HepG2 (cell line): ENCODE results near the gene PLCB1. TPM values are rescaled to one million over a fixed set of nuclear protein-coding genes. Genes with fewer than 3 reads are reported as not detected.

Experiments
- DMAP1 ChIP-seq: IDR thresholded peaks from 2 replicates; pipeline ENCODE4 v1.6.1; 2016
- EHMT2 ChIP-seq: fragments of 200-600 bp; sonication (generic); IDR thresholded peaks from 2 replicates; pipeline ENCODE4 v1.7.0; 2017; ENCODE audit warnings: antibody characterized with exemption, low read depth, low read length, borderline replicate concordance
- IRX3 ChIP-seq: sonication (generic); formaldehyde crosslinking; IDR thresholded peaks from 2 replicates; pipeline ENCODE4 v1.8.1; 2023; ENCODE audit warnings: mild to moderate bottlenecking, low read depth, missing genetic modification reagents, borderline replicate concordance
- KLF11 ChIP-seq: IDR thresholded peaks from 2 replicates; pipeline ENCODE4 v1.6.1; 2016; ENCODE audit warnings: missing compliant biosample characterization
- ZBTB3 ChIP-seq: sonication (generic); formaldehyde crosslinking; IDR thresholded peaks from 2 replicates; pipeline ENCODE4 v1.4.0; 2020; ENCODE audit warnings: low read depth, mild to moderate bottlenecking, moderate library complexity, missing genetic modification reagents, borderline replicate concordance
- ZNF644 ChIP-seq: IDR thresholded peaks from 2 replicates; pipeline ENCODE4 v1.6.1; 2016; ENCODE audit warnings: low read depth
- polyA plus RNA-seq, 8 experiments: library from polyadenylated mRNA; depleted of rRNA in 3 of 8; stranded (reverse) in 7 of 8; unstranded in 1 of 8; fragments of >200 nt; fragmentation: Illumina TruSeq in 4 of 8; extraction: Trizol in 4 of 8; gene quantifications; 2 replicates each; pipeline versions ENCODE4 v1.2.1 to v1.2.3, GENCODE V29; 2011 to 2016; ENCODE audit warnings: low read depth in 4 of 8, missing spikeins in 1 of 8, mixed read lengths in 1 of 8; ENCODE audit not compliant: insufficient read depth in 1 of 8
- total RNA-seq, 5 experiments: library from RNA; depleted of rRNA; stranded (reverse); fragments of >200 nt; fragmentation: Illumina TruSeq; extraction: Trizol; gene quantifications; 2 replicates each; pipeline ENCODE4 v1.2.3, GENCODE V29; 2016; ENCODE audit warnings: low read depth in 1 of 5
- TF ChIP-seq, protein P1 (sequence below): sonication (generic); formaldehyde crosslinking; IDR thresholded peaks from 2 replicates; pipeline ENCODE4 v1.8.0; 2022; ENCODE audit warnings: mild to moderate bottlenecking, missing genetic modification reagents, moderate library complexity
- TF ChIP-seq, protein P2 (sequence below): sonication (generic); formaldehyde crosslinking; IDR thresholded peaks from 2 replicates; pipeline ENCODE4 v1.8.0; 2022; ENCODE audit warnings: low read depth, missing genetic modification reagents
- TF ChIP-seq, protein P3 (sequence below): sonication (generic); formaldehyde crosslinking; IDR thresholded peaks from 2 replicates; pipeline ENCODE4 v1.5.0; 2020; ENCODE audit warnings: mild to moderate bottlenecking, missing genetic modification reagents
- TF ChIP-seq, protein P4 (sequence below): sonication (generic); formaldehyde crosslinking; IDR thresholded peaks from 2 replicates; pipeline ENCODE4 v1.4.0; 2020; ENCODE audit warnings: missing genetic modification reagents, low read depth, mild to moderate bottlenecking, borderline replicate concordance

PLCB1 gene
- total and polyA plus RNA-seq, 2 of the 13 experiments (the other 11 are each of a cell fraction or from before 2014, with no cell fraction given) = 42.4 to 55.9 TPM

DNA sequence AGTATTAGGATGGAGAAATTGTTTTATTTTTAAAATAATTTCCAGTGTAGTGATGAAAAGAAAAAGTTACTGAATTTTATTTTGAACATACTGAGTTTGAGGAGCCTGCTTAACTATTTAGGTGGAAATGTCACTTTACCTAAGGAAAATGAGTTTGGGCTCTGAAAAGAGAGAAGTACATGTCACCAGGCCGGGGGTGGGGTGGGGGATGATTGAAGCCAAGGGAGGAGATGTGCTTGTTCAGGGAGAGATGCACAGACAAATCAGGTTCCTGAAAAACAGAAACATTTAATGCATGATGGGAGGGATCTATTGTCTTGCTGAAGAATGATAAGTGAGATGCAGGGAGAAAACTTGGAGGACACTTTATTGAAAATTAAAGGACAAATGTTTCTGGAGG is 71.3 kb downstream of the PLCB1 start (continued):
- TF ChIP-seq, protein P1, sequence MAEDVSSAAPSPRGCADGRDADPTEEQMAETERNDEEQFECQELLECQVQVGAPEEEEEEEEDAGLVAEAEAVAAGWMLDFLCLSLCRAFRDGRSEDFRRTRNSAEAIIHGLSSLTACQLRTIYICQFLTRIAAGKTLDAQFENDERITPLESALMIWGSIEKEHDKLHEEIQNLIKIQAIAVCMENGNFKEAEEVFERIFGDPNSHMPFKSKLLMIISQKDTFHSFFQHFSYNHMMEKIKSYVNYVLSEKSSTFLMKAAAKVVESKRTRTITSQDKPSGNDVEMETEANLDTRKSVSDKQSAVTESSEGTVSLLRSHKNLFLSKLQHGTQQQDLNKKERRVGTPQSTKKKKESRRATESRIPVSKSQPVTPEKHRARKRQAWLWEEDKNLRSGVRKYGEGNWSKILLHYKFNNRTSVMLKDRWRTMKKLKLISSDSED = no peak
- TF ChIP-seq KLF11 (CRISPR knock-in tag) = no peak
- TF ChIP-seq, protein P2, sequence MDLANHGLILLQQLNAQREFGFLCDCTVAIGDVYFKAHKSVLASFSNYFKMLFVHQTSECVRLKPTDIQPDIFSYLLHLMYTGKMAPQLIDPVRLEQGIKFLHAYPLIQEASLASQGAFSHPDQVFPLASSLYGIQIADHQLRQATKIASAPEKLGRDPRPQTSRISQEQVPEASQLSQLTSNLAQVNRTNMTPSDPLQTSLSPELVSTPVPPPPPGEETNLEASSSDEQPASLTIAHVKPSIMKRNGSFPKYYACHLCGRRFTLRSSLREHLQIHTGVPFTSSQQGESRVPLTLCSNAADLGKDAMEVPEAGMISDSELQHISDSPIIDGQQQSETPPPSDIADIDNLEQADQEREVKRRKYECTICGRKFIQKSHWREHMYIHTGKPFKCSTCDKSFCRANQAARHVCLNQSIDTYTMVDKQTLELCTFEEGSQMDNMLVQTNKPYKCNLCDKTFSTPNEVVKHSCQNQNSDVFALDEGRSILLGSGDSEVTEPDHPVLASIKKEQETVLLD = no peak
- TF ChIP-seq, protein P3, sequence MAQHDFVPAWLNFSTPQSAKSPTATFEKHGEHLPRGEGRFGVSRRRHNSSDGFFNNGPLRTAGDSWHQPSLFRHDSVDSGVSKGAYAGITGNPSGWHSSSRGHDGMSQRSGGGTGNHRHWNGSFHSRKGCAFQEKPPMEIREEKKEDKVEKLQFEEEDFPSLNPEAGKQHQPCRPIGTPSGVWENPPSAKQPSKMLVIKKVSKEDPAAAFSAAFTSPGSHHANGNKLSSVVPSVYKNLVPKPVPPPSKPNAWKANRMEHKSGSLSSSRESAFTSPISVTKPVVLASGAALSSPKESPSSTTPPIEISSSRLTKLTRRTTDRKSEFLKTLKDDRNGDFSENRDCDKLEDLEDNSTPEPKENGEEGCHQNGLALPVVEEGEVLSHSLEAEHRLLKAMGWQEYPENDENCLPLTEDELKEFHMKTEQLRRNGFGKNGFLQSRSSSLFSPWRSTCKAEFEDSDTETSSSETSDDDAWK = no peak
- no peak for TF ChIP-seq IRX3 (CRISPR knock-in tag)
- TF ChIP-seq ZBTB3 (CRISPR knock-in tag) = no peak
- TF ChIP-seq ZNF644 (CRISPR knock-in tag) = no peak
- TF ChIP-seq DMAP1 (CRISPR knock-in tag) = no peak
- no peak for TF ChIP-seq EHMT2
- TF ChIP-seq, protein P4, sequence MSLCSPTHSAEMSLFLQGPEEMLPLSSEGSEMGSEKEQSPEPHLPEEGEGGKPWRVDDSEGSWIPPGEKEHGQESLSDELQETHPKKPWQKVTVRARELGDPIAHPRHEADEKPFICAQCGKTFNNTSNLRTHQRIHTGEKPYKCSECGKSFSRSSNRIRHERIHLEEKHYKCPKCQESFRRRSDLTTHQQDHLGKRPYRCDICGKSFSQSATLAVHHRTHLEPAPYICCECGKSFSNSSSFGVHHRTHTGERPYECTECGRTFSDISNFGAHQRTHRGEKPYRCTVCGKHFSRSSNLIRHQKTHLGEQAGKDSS (CRISPR knock-in tag) = no peak
